OCI-LY7 (cell line): ENCODE measurements around the gene CYP4V2. TPM values are rescaled to one million over a fixed set of nuclear protein-coding genes. Genes with fewer than 3 reads are reported as not detected.

ENCODE experiments used
- Bru-seq: library from RNA; stranded (reverse); fragments of 400-500 nt; gene quantifications from one replicate; lab custom pipeline; 2021; lab: Mats Ljungman, UMichigan
- BruChase-seq, 2 experiments: library from RNA; stranded (reverse); fragments of 400-500 nt; gene quantifications; one replicate each; lab custom pipeline; 2021; lab: Mats Ljungman, UMichigan
- BruUV-seq: library from RNA; stranded (reverse); fragments of 400-500 nt; replicated peaks from 2 replicates; lab custom pipeline; 2021; lab: Mats Ljungman, UMichigan
- CTCF ChIA-PET: fragments of 300-600 bp; sonication (Branson Sonifier 250); formaldehyde crosslinking; loops from one replicate; lab custom pipeline; 2022; ENCODE audit warnings: antibody characterized with exemption; ENCODE audit not compliant: unreplicated experiment; lab: Charles Lee
- POLR2A ChIA-PET: fragments of 300-600 bp; sonication (Branson Sonifier 250); formaldehyde crosslinking; loops from one replicate; lab custom pipeline; 2022; ENCODE audit warnings: antibody characterized with exemption; lab: Charles Lee
- DNase-seq: peaks from one replicate; pipeline ENCODE4 v3.0.0-alpha.2; 2015; ENCODE audit warnings: low spot score
- H2AFZ ChIP-seq: fragments of 200-600 bp; sonication (generic), shearing (Covaris generic); 2 replicates; pipeline ENCODE4 v1.6.1; 2014; ENCODE audit warnings: mild to moderate bottlenecking, antibody characterized with exemption, low read length, moderate library complexity
- H3K27ac ChIP-seq: fragments of 200-600 bp; sonication (generic); 2 replicates; pipeline ENCODE4 v1.5.1; 2014; ENCODE audit warnings: mixed run types, low read depth, mild to moderate bottlenecking, moderate library complexity, low read length, inconsistent platforms; ENCODE audit not compliant: poor library complexity, severe bottlenecking
- H3K36me3 ChIP-seq: fragments of 200-600 bp; sonication (generic); 2 replicates; pipeline ENCODE4 v1.6.1; 2014; ENCODE audit warnings: mild to moderate bottlenecking, antibody characterized with exemption, low read length, moderate library complexity, mixed read lengths; ENCODE audit not compliant: insufficient read depth
- H3K4me1 ChIP-seq: fragments of 200-600 bp; sonication (generic); 2 replicates; pipeline ENCODE4 v1.5.1; 2014; ENCODE audit warnings: mild to moderate bottlenecking, low read length; ENCODE audit not compliant: insufficient read depth, poor library complexity, severe bottlenecking
- H3K4me2 ChIP-seq: fragments of 200-600 bp; sonication (generic); 2 replicates; pipeline ENCODE4 v1.6.1; 2014; ENCODE audit warnings: mild to moderate bottlenecking, low read length
- H3K4me3 ChIP-seq: fragments of 200-600 bp; sonication (generic); 2 replicates; pipeline ENCODE4 v1.5.1; 2014; ENCODE audit warnings: mild to moderate bottlenecking, low read depth, low read length; ENCODE audit not compliant: poor library complexity, severe bottlenecking
- H3K79me2 ChIP-seq: fragments of 200-600 bp; sonication (generic); 2 replicates; pipeline ENCODE4 v1.6.1; 2016; ENCODE audit warnings: low read depth, mild to moderate bottlenecking, low read length, moderate library complexity, mixed read lengths; ENCODE audit not compliant: insufficient read depth
- H3K9me2 ChIP-seq: fragments of 200-600 bp; sonication (generic); 2 replicates; pipeline ENCODE4 v1.6.1; 2016; ENCODE audit warnings: mild to moderate bottlenecking, low read length, mixed read lengths; ENCODE audit not compliant: insufficient read depth
- H3K9me3 ChIP-seq: fragments of 200-600 bp; sonication (generic); 2 replicates; pipeline ENCODE4 v1.6.1; 2014; ENCODE audit warnings: mild to moderate bottlenecking, mixed run types, low read length, mixed read lengths
- H4K20me1 ChIP-seq: fragments of 200-600 bp; sonication (generic); 2 replicates; pipeline ENCODE4 v1.6.1; 2014; ENCODE audit warnings: mild to moderate bottlenecking, antibody characterized with exemption, low read length, moderate library complexity, mixed read lengths; ENCODE audit not compliant: insufficient read depth
- CTCF ChIP-seq: fragments of 200-600 bp; sonication (generic); conservative IDR thresholded peaks from 2 replicates; pipeline ENCODE4 v1.5.1; 2014; ENCODE audit warnings: mild to moderate bottlenecking, antibody characterized with exemption, low read length, moderate library complexity, mixed read lengths
- EZH2phosphoT487 ChIP-seq: fragments of 200-600 bp; sonication (generic); IDR thresholded peaks from 2 replicates; pipeline ENCODE4 v1.6.1; 2018; ENCODE audit warnings: low read depth, borderline replicate concordance, mild to moderate bottlenecking, mixed run types, antibody characterized with exemption, low read length, moderate library complexity, mixed read lengths
- intact Hi-C: fragments of 100-400 bp; cut with micrococcal nuclease; formaldehyde crosslinking; loops from one replicate; pipeline ENCODE4 v1.10.0; 2022; ENCODE audit not compliant: unreplicated experiment
- long read RNA-seq: library from polyadenylated mRNA; stranded (forward); transcript quantifications from one replicate; pipeline ENCODE4 v2.0.0, GENCODE V29; 2022
- total RNA-seq, 2 experiments: library from RNA; depleted of rRNA in 1 of 2; stranded (reverse); fragments of >200 nt in 1 of 2; shearing (Covaris generic) in 1 of 2; gene quantifications; 2 replicates each; pipeline ENCODE4 v1.2.3, GENCODE V29; 2014 to 2022

CYP4V2 gene
- total RNA-seq (2014; rRNA removed; shearing (Covaris generic)) (6.2 and 6.9 TPM in 2 replicates), total RNA-seq (2022) (10.8 and 12.5 TPM in 2 replicates), Bru-seq, nascent RNA (percentile 63 among the genes with signal in this experiment), BruChase-seq, experiment 1, labeled RNA remaining after a 6-hour chase (percentile 60 among the genes with signal in this experiment), BruChase-seq, experiment 2, labeled RNA remaining after a 2-hour chase (percentile 64 among the genes with signal in this experiment)
- long read RNA-seq, transcript CYP4V2-201 (11 exons, 2,042 nt), result major isoform, 5 of 24 reads
- long read RNA-seq, partial matches to known transcripts, result 1 of 24 reads
- long read RNA-seq, other reads (novel, unspliced or antisense), result 18 of 24 reads

GRCh38 chr4:186191200-186192065 is at the start of gene CYP4V2:
TSS of gene CYP4V2 (plus strand) at chr4:186191567. CDS start at chr4:186191824, 257 bp downstream.
- peak within 1 kb of the TSS; percentile 82 for H3K4me3 ChIP-seq
- peak within 1 kb of the TSS; percentile 91 for H3K27ac ChIP-seq
- peak; percentile 92 for DNase-seq
- ChIA-PET POLR2A (interaction anchor here (0.5 to 1.3 kb wide), 6 partner anchors 10 to 766 kb away, joined by 3 to 6 read pairs (median 4); partner anchors contain the start of gene TLR3), CTCF (interaction anchor here (1.2 kb wide), 1 partner anchor 10 kb away, joined by 3 read pairs; no protein-coding TSS in a partner anchor)
- H4K20me1 ChIP-seq, result no peaks in the 10 kb centered on the region
- H3K9me2 ChIP-seq, result no peaks in the 10 kb centered on the region
- BruUV-seq, result no TSS peak
- peaks cover 6% of the 10 kb centered on the region for H3K36me3 ChIP-seq
- intact Hi-C loops, result loop anchor here (5.0 to 10.0 kb wide), 7 partner anchors 124 to 1544 kb away; partner anchors contain the start of genes CASP3, CCDC110, CENPU and PRIMPOL
- TF ChIP-seq CTCF, result peak; percentile 61
- TF ChIP-seq EZH2phosphoT487, result no peak
- peaks cover 17% of the 10 kb centered on the region; the same call in 1 of the 2 replicates for H3K79me2 ChIP-seq
- peaks cover 27% of the 10 kb centered on the region for H3K4me1 ChIP-seq
- peak within 1 kb of the TSS; percentile 77 for H3K4me2 ChIP-seq
- peak within 1 kb of the TSS; percentile 93 for H2AFZ ChIP-seq
- no peaks in the 10 kb centered on the region for H3K9me3 ChIP-seq

DNA sequence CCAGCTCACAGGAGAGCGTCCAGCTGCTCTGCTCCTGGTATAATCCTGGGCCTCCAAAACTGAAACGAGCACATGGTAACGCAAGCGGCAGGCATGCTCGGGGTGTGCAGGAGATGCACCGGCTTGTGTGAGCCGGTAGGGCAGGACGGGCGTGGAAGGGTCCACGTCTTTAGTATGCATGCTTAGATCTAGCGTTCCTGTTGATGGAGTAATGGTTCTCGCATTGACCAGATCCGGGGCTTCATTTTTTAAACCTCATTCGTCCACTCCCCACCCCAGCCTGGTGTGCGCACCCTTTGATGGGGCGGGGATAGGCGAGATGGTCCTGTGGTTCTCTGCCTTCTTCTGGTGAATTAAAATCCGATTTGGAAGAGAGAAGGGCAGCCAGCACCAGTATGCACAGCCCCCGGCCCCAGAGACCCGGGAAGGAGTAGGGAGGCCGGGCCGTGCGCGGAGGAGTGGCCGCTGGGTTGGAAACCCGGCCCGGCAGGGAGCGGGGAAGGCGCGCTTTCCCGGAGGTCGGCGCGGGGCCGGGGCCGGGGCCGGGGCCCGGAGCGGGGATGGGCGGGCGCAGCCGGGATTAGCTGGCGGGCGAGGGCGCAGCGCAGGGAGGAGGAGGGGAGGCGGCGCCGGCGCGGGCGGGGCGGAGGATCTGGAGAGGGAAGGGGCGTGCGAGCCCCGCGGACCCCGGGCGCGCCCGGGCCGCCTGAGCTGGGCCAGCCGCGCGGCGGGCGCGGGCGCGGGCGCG is 47.0 kb upstream of the CYP4V2 start:
- Histone ChIP-seq H3K9me3 (no peaks in the 10 kb centered on the region), H3K4me1 (no peaks in the 10 kb centered on the region), H3K4me2 (no peak overlapping the region), H3K27ac (no peak overlapping the region), H3K9me2 (no peaks in the 10 kb centered on the region), H2AFZ (no peak overlapping the region), H4K20me1 (no peaks in the 10 kb centered on the region), H3K79me2 (no peaks in the 10 kb centered on the region), H3K36me3 (no peaks in the 10 kb centered on the region), H3K4me3 (no peak overlapping the region)
- no peak for TF ChIP-seq EZH2phosphoT487
- no peak for TF ChIP-seq CTCF
- intact Hi-C loops, result no loop called here
- CTCF ChIA-PET, result no interaction called here
- no peak for DNase-seq
- BruUV-seq, result no TSS peak
- POLR2A ChIA-PET, result no interaction called here
